Smooth muscle cell (in vitro differentiated cells): Measurements from ENCODE around the gene THRA. TPM values are rescaled to one million over a fixed set of nuclear protein-coding genes. Genes with fewer than 3 reads are reported as not detected.

Experiments
- DNase-seq: peaks from one replicate; lab custom pipeline; 2025; ENCODE audit not compliant: unreplicated experiment; lab: John Stamatoyannopoulos, UW
- H2AFZ ChIP-seq: fragments of 200-600 bp; sonication (generic); 2 replicates; pipeline ENCODE4 v1.6.0; 2016; ENCODE audit warnings: antibody characterized with exemption, low read depth, mild to moderate bottlenecking
- H3F3A ChIP-seq: fragments of 200-600 bp; sonication (generic); 2 replicates; pipeline ENCODE4 v1.6.0; 2017; ENCODE audit warnings: antibody characterized with exemption, low read depth
- H3K27ac ChIP-seq: fragments of 200-600 bp; sonication (generic); 2 replicates; pipeline ENCODE4 v1.5.1; 2016; ENCODE audit warnings: low read depth, mild to moderate bottlenecking
- H3K27me3 ChIP-seq: fragments of 200-600 bp; sonication (generic); 2 replicates; pipeline ENCODE4 v1.6.1; 2016; ENCODE audit warnings: low read depth, mild to moderate bottlenecking
- H3K36me3 ChIP-seq: fragments of 200-600 bp; sonication (generic); 2 replicates; pipeline ENCODE4 v1.5.1; 2016; ENCODE audit warnings: low read depth
- H3K4me1 ChIP-seq: fragments of 200-600 bp; sonication (generic); 2 replicates; pipeline ENCODE4 v1.5.1; 2016; ENCODE audit warnings: low read depth
- H3K4me2 ChIP-seq: fragments of 200-600 bp; sonication (generic); 2 replicates; pipeline ENCODE4 v1.6.0; 2016; ENCODE audit warnings: mild to moderate bottlenecking
- H3K4me3 ChIP-seq: fragments of 200-600 bp; sonication (generic); 2 replicates; pipeline ENCODE4 v1.5.1; 2016; ENCODE audit warnings: mild to moderate bottlenecking
- H3K79me2 ChIP-seq: fragments of 200-600 bp; sonication (generic); 2 replicates; pipeline ENCODE4 v1.6.0; 2016; ENCODE audit warnings: low read depth, mild to moderate bottlenecking
- H3K9ac ChIP-seq: fragments of 200-600 bp; sonication (generic); 2 replicates; pipeline ENCODE4 v1.6.0; 2016; ENCODE audit warnings: low read depth
- H3K9me3 ChIP-seq: fragments of 200-600 bp; sonication (generic); replicated peaks from 2 replicates; pipeline ENCODE4 v1.5.1; 2016; ENCODE audit warnings: low read depth
- H4K20me1 ChIP-seq: fragments of 200-600 bp; sonication (generic); 2 replicates; pipeline ENCODE4 v1.6.0; 2016; ENCODE audit warnings: low read depth
- CTCF ChIP-seq: fragments of 200-600 bp; sonication (generic); IDR thresholded peaks from 2 replicates; pipeline ENCODE4 v1.5.1; 2017; ENCODE audit warnings: borderline replicate concordance, mild to moderate bottlenecking, antibody characterized with exemption; ENCODE audit not compliant: insufficient read depth, poor library complexity, severe bottlenecking
- WGBS: methylation state at CpG from one replicate; pipeline ENCODE4 v1.1.7; 2016; ENCODE audit warnings: low lambda C conversion rate; 5-methylcytosine and 5-hydroxymethylcytosine counted together
- polyA plus RNA-seq: library from polyadenylated mRNA; unstranded; fragments of >200 nt; fragmentation: Nextera tagmentation; extraction: Ambion mirVana; gene quantifications from 2 replicates; pipeline ENCODE4 v1.2.1, GENCODE V29; 2016
- total RNA-seq: library from RNA; depleted of rRNA; stranded (reverse); fragments of >200 nt; gene quantifications from 2 replicates; pipeline ENCODE4 v1.2.3, GENCODE V29; 2014

Gene THRA
- total and polyA plus RNA-seq, 2 experiments from 2014 or later: 15.6 to 21.2 TPM

- Histone ChIP-seq H3K4me1 (peaks cover 15% of the 10 kb centered on the region), H3K9ac (peak overlapping the region; percentile 94), H3K36me3 (no peaks in the 10 kb centered on the region), H3K4me3 (peak overlapping the region; percentile 100), H3K79me2 (peaks cover 74% of the 10 kb centered on the region), H3K9me3 (no peaks in the 10 kb centered on the region), H3K27ac (peak overlapping the region; percentile 91), H3F3A (peaks cover 7% of the 10 kb centered on the region), H4K20me1 (peaks cover 46% of the 10 kb centered on the region), H2AFZ (peak overlapping the region; percentile 5), H3K4me2 (peak overlapping the region; percentile 97), H3K27me3 (no peaks in the 10 kb centered on the region)
- under 1% methylated on average over 23 of the region's 43 CpGs for WGBS
- DNase-seq: no peak
- peak; percentile 12 for TF ChIP-seq CTCF
Observed at GRCh38 chr17:40122999-40123810, 60.4 kb downstream of the THRA start.

GRCh38 chr17:40123811-40124114 lies 61.0 kb downstream of the THRA start:
- peaks cover 15% of the 10 kb centered on the region for H3K4me1 ChIP-seq
- H2AFZ ChIP-seq: no peak overlapping the region
- WGBS: 2% methylated on average over 2 of the region's 2 CpGs
- no peaks in the 10 kb centered on the region for H3K9me3 ChIP-seq
- H3K4me2 ChIP-seq: peak overlapping the region; percentile 97
- peaks cover 49% of the 10 kb centered on the region for H4K20me1 ChIP-seq
- DNase-seq: no peak
- TF ChIP-seq CTCF: no peak
- H3F3A ChIP-seq: peaks cover 7% of the 10 kb centered on the region
- H3K9ac ChIP-seq: peak overlapping the region; percentile 94
- H3K79me2 ChIP-seq: peaks cover 78% of the 10 kb centered on the region
- H3K36me3 ChIP-seq: peaks cover 2% of the 10 kb centered on the region
- peak overlapping the region; percentile 91 for H3K27ac ChIP-seq
- peak overlapping the region; percentile 100 for H3K4me3 ChIP-seq
- no peaks in the 10 kb centered on the region for H3K27me3 ChIP-seq

- 12% methylated on average over 9 of the region's 9 CpGs for WGBS
Observed at GRCh38 chr17:40124279-40125141, 61.7 kb downstream of the THRA start.

More at GRCh38 chr17:40124279-40125141, 61.7 kb downstream of the THRA start:
- Histone ChIP-seq H3K36me3 (peaks cover 9% of the 10 kb centered on the region), H3K4me2 (peak overlapping the region; percentile 97), H3F3A (peaks cover 10% of the 10 kb centered on the region), H2AFZ (no peak overlapping the region), H4K20me1 (peaks cover 52% of the 10 kb centered on the region), H3K27ac (peak overlapping the region; percentile 32), H3K4me1 (peaks cover 15% of the 10 kb centered on the region), H3K27me3 (no peaks in the 10 kb centered on the region), H3K79me2 (peaks cover 84% of the 10 kb centered on the region), H3K4me3 (peak overlapping the region; percentile 100), H3K9ac (peak overlapping the region; percentile 94), H3K9me3 (no peaks in the 10 kb centered on the region)
- DNase-seq: no peak
- no peak for TF ChIP-seq CTCF
